Measurements from ENCODE around the gene NFATC2.

NFATC2 gene

DNA sequence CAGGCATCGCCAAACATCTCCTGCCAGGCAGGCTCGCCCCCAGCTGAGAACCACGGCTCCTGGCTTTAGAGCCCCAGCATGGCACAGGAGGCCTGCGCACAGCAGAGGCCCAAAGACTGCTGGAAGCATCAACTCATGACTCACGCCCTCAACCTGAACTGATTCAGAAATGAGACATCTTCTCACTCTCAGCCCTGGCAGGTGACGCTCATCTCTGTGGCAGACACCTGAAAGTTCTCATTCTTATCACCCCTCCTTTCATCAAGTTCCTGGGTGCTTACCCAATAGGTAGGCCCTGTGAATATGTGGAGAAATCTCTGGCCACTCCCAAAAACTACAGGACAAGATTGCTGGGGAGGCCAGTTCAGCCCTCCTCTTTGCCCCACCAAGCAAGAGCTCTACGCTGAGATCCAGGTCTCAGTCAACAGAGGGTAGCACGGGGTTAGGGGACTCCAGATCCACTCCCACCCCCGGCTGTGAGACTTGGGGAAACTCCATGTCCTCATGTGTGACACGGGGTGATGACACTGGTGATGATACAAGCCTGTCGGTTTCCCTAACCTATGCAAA, 11.3 kb downstream of the NFATC2 start:
- TF ChIP-seq, protein P1, sequence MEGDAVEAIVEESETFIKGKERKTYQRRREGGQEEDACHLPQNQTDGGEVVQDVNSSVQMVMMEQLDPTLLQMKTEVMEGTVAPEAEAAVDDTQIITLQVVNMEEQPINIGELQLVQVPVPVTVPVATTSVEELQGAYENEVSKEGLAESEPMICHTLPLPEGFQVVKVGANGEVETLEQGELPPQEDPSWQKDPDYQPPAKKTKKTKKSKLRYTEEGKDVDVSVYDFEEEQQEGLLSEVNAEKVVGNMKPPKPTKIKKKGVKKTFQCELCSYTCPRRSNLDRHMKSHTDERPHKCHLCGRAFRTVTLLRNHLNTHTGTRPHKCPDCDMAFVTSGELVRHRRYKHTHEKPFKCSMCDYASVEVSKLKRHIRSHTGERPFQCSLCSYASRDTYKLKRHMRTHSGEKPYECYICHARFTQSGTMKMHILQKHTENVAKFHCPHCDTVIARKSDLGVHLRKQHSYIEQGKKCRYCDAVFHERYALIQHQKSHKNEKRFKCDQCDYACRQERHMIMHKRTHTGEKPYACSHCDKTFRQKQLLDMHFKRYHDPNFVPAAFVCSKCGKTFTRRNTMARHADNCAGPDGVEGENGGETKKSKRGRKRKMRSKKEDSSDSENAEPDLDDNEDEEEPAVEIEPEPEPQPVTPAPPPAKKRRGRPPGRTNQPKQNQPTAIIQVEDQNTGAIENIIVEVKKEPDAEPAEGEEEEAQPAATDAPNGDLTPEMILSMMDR (IDR thresholded peaks at IDR 0.05; ENCODE audit: extremely low read depth, missing control alignments): no peak
- DNase-seq (ENCODE audit: low spot score): peak; percentile 63

DNA sequence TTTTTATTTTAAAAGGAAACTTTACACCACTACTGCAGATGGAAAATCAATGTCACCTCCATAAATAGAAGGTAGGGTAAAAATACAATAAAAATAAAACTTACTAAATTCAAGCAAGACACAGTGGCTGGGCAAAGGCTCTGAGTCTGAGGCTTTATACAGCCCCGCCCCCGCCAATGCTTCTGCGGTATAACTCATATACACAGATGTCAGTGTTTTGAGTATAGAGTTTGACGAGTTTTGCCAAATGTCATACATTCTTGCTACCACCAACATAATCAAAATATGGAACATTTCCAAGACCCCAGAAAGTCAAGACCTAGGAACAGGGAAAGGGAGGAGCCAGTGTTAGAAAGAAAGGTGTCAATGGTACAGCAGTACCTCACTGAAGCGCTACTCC, 12.8 kb downstream of the NFATC2 start:
- DNase-seq (ENCODE audit: low spot score): no peak

DNA sequence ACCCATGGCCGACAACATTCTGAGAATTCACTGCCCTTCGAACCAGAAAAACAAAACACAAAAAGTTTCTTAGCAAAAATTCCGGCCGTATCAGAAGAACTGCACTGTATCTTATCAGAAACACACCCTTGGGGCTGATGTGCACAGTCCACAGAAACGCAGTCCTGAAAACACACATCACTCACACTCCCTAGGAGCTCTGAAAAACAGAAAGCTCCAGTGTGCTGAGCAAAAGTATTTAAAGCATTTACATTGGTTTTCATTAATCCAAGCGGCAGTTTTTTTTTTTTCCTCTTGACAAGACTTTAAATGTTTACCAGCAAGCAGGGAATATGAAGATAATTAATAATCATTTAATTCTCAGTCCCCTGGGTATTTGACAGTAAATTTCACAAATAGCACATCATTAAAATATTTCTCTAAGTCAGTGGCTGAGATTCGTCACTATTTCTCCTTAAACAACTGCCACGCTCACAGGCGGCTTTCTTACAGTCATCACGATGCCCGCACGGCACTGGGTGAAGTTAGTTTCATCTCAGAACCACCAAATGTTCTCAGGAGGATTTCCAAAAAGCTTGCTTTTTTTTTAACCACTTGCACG, 13.3 kb downstream of the NFATC2 start:
- TF ChIP-seq, protein P1 (IDR thresholded peaks at IDR 0.05; ENCODE audit: extremely low read depth, missing control alignments): no peak
- no peak for DNase-seq (ENCODE audit: low spot score)

More for the DNA sequence above, 12.8 kb downstream of the NFATC2 start:
- TF ChIP-seq, protein P1 (IDR thresholded peaks at IDR 0.05; ENCODE audit: extremely low read depth, missing control alignments): no peak

DNA sequence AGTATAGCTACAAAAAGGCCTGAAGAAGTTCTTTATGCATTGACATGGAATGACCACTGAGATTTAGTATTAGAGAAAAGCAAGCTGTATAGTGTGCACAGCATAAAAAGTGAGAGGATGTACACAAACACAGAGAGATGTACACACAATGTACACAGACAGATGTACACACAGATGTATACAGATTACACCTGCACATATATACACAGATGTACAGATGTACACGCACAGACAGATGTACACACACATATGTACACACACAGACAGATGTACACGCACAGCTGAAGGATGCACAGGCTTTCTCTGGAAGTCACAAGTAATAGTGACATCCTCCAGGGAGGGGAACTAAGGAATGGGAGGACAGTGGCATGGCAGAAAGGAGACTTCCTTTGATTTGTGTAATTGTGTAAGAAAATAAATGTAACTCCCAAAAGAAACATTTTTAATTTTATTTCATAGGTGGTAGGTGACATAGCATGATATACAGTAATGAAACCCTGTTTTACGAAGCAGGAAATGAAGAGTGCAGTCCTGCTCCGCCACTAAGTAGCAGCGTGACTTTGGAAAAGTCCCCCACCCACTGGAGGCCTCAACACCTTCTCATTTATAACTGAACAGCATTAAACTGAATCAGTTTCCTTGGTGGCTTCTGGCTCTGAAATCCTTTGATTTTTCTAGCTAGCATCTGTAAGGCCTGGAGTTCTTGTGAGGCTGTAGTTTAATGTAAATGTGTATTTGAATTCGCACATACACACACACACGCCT, 14.1 kb downstream of the NFATC2 start:
- DNase-seq (ENCODE audit: low spot score): no peak
- TF ChIP-seq, protein P1 (IDR thresholded peaks at IDR 0.05; ENCODE audit: extremely low read depth, missing control alignments): no peak

DNA sequence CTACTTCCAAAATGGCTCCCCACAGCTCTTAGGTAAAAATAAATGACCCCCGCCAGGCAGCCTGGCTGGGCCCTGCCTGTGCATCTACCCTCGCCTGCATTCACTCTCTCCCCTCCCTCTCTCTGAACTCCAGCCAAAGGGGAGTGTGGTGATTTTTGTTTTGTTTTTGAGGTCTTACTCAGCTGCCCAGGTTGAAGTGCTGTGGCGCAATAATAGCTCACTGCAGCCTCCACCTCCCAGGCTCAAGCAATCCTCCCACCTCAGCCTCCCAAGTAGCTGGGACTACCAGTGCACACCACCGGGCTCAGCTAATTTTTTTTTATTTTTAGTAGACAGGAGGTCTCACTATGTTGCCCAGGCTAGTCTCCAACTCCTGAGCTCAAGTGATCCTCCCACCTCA, 15.8 kb downstream of the NFATC2 start:
- TF ChIP-seq, protein P1 (IDR thresholded peaks at IDR 0.05; ENCODE audit: extremely low read depth, missing control alignments): no peak
- no peak for DNase-seq (ENCODE audit: low spot score)

DNA sequence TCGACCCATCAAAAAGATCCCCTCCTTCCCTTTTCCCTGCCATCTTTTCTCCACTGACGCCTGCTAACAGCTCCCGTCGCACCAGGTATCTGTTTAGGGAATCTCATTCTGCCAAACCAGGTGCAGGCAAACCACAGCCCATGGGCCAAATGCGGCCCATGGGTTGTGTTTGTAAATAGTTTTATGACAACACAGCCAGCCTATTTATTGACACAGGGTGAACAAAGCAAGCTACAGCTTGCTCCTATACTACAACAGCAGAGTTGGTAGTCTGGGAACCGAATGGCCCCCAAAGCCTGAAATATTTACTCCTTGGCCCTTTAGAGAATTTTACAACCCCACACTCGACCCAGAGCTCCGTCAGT, 16.4 kb downstream of the NFATC2 start:
- TF ChIP-seq, protein P1 (IDR thresholded peaks at IDR 0.05; ENCODE audit: extremely low read depth, missing control alignments): no peak

More for the DNA sequence above, 16.4 kb downstream of the NFATC2 start:
- no peak for DNase-seq (ENCODE audit: low spot score)
